Transverse colon (tissue), 4 donors: ENCODE results near the gene CDH13. TPM values are rescaled to one million over a fixed set of nuclear protein-coding genes. Genes with fewer than 3 reads are reported as not detected.

Source experiments
- DNase-seq: peaks from one replicate; pipeline ENCODE4 v3.0.0-alpha.2; 2019
- H3K27ac ChIP-seq, 4 donors: fragments of 200-600 bp; sonication (generic); 2 replicates each; pipeline ENCODE4 v1.5.1; 2016 to 2018; ENCODE audit warnings: inconsistent platforms in 4 of 4
- H3K27me3 ChIP-seq: fragments of 200-600 bp; sonication (generic); 2 replicates; pipeline ENCODE4 v1.5.1; 2017; ENCODE audit warnings: inconsistent platforms
- H3K36me3 ChIP-seq, 4 donors: fragments of 200-600 bp; sonication (generic); 2 replicates each; pipeline ENCODE4 v1.5.1; 2017 to 2019; ENCODE audit warnings: inconsistent platforms in 4 of 4
- H3K4me1 ChIP-seq, 4 donors: fragments of 200-600 bp; sonication (generic); 2 replicates each; pipeline ENCODE4 v1.5.1; 2017 to 2020; ENCODE audit warnings: inconsistent platforms in 4 of 4
- H3K4me3 ChIP-seq, 4 donors: fragments of 200-600 bp; sonication (generic); 1 replicate in 1 of 4; 2 replicates in 3 of 4; pipeline versions ENCODE4 v1.5.1 to v1.6.1; 2017 to 2019; ENCODE audit warnings: inconsistent platforms in 4 of 4
- H3K9me3 ChIP-seq, 2 donors: fragments of 200-600 bp; sonication (generic); 2 replicates each; pipeline ENCODE4 v1.5.1; 2017 to 2019; ENCODE audit warnings: inconsistent platforms in 2 of 2
- EP300 ChIP-seq: sonication (generic); formaldehyde crosslinking; IDR thresholded peaks from one replicate; pipeline ENCODE4 v1.6.1; 2017; ENCODE audit warnings: antibody characterized with exemption, low read depth
- POLR2A ChIP-seq: fragments of 450-650 bp; IDR thresholded peaks from one replicate; pipeline ENCODE4 v1.6.1; 2016; ENCODE audit warnings: antibody characterized with exemption, mild to moderate bottlenecking, moderate library complexity
- POLR2AphosphoS5 ChIP-seq, 3 donors: sonication (generic); formaldehyde crosslinking; IDR thresholded peaks; one replicate each; pipeline ENCODE4 v1.6.1; 2016; ENCODE audit warnings: antibody characterized with exemption in 3 of 3
- WGBS, 2 donors: methylation state at CpG; one replicate each; pipeline ENCODE4 v1.1.5; 2018; ENCODE audit warnings: low coverage in 1 of 2; 5-methylcytosine and 5-hydroxymethylcytosine counted together
- in situ Hi-C, 4 donors: fragments of 200-750 bp; cut with MboI; loops; one replicate each; pipeline versions ENCODE4 v1.15.0 to v1.15.1; 2017; ENCODE audit warnings: low sequenced_read_pairs in 3 of 4, low pct_ligation_motif_present in 1 of 4, low pct_unique_long_range_greater_than_20kb in 1 of 4
- intact Hi-C: fragments of 100-400 bp; cut with DNase I; formaldehyde crosslinking; loops from one replicate; pipeline ENCODE4 v1.15.1; 2023; ENCODE audit warnings: low total_unique reads
- total RNA-seq, 4 donors: library from RNA; depleted of rRNA; stranded (reverse); fragments of >200 nt; gene quantifications; one replicate each; pipeline ENCODE4 v1.1.0, GENCODE V29; 2016
- TF ChIP-seq, protein P1 (sequence below), 5 experiments: fragments of 200-600 bp in 3 of 5; fragments of 450-650 bp in 2 of 5; sonication (generic) in 3 of 5; IDR thresholded peaks; 1 replicate in 2 of 5; 2 replicates in 3 of 5; pipeline ENCODE4 v1.5.1; 2016 to 2017; ENCODE audit warnings: antibody characterized with exemption in 5 of 5, inconsistent platforms in 3 of 5, mild to moderate bottlenecking in 2 of 5, moderate library complexity in 1 of 5

The CDH13 gene
- total RNA-seq, 4 donors from 2014 or later, result 3.8 to 28.1 (median 5.8) TPM

DNA sequence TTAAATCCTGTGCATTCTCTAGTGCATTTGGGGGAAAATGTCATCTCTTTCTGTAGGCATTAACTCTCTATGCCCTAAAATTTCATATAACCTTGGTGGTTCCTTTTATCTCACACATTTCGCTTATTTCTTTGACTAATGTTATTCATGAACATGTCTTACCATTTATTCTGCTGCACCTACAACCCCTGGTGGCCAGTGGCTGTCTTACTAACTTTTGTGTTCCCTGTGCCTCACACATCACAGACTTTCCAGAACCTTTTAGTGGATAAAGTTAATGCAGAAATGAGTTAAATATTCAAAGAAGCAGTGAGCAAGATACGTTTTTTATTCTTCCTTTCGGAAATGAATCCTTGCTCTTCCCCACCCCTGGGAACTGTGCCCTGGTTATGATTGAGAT lies 111.9 kb downstream of the CDH13 start:
- intact Hi-C loops (no loop called here), in situ Hi-C loops (no loop called here)
- Histone ChIP-seq H3K36me3 (no peaks in the 10 kb centered on the region), H3K9me3 (no peaks in the 10 kb centered on the region), H3K27ac (no peak overlapping the region), H3K27me3 (no peaks in the 10 kb centered on the region), H3K4me1 (peaks cover 0 to 6% (median 0%) of the 10 kb centered on the region in 4 donors), H3K4me3 (no peak overlapping the region)
- no peak for TF ChIP-seq EP300
- TF ChIP-seq, protein P1, sequence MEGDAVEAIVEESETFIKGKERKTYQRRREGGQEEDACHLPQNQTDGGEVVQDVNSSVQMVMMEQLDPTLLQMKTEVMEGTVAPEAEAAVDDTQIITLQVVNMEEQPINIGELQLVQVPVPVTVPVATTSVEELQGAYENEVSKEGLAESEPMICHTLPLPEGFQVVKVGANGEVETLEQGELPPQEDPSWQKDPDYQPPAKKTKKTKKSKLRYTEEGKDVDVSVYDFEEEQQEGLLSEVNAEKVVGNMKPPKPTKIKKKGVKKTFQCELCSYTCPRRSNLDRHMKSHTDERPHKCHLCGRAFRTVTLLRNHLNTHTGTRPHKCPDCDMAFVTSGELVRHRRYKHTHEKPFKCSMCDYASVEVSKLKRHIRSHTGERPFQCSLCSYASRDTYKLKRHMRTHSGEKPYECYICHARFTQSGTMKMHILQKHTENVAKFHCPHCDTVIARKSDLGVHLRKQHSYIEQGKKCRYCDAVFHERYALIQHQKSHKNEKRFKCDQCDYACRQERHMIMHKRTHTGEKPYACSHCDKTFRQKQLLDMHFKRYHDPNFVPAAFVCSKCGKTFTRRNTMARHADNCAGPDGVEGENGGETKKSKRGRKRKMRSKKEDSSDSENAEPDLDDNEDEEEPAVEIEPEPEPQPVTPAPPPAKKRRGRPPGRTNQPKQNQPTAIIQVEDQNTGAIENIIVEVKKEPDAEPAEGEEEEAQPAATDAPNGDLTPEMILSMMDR (IDR thresholded peaks at IDR 0.05), result no peak
- no peak for TF ChIP-seq POLR2AphosphoS5 (IDR thresholded peaks at IDR 0.05)
- TF ChIP-seq POLR2A, result no peak
- WGBS, 2 donors, result 65 to 75% methylated on average over 3 of the region's 3 CpGs
- no peak for DNase-seq

DNA sequence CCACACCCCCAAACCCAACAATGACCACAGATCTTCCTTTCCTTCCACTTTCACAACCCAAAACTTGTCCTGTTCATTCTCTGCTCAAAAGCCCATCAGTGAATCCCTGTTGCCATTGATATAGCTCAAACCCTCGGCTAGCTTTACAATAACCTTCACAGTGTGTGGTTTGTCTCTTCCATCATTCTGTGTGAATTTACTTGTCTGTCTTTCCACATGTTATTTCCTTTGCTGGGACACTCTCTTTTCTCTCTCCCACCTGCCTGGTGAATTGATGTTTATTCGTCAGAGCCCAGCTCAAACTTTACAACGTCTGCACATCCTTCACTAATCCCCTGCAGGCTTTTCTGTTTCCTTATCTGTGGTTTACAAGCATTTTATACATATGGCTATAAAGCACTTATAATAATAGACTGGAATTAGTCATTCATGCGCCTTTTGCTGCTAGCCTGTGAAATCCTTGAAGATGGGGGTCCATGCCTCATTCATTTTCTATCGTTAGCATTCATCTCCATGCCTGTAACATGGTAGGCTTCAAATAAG lies 114.4 kb downstream of the CDH13 start:
- H3K27me3 ChIP-seq, result no peaks in the 10 kb centered on the region
- H3K36me3 ChIP-seq, result no peaks in the 10 kb centered on the region
- H3K4me1 ChIP-seq, result peaks cover 0 to 3% (median 0%) of the 10 kb centered on the region in 4 donors
- no peak for TF ChIP-seq EP300
- TF ChIP-seq, protein P1 (IDR thresholded peaks at IDR 0.05), result no peak
- H3K9me3 ChIP-seq, result no peaks in the 10 kb centered on the region
- H3K4me3 ChIP-seq, result no peak overlapping the region
- H3K27ac ChIP-seq, result no peak overlapping the region
- WGBS, 2 donors, result 45 to 52% methylated on average over 5 of the region's 5 CpGs
- in situ Hi-C loops (no loop called here), intact Hi-C loops (no loop called here)
- DNase-seq, result no peak

DNA sequence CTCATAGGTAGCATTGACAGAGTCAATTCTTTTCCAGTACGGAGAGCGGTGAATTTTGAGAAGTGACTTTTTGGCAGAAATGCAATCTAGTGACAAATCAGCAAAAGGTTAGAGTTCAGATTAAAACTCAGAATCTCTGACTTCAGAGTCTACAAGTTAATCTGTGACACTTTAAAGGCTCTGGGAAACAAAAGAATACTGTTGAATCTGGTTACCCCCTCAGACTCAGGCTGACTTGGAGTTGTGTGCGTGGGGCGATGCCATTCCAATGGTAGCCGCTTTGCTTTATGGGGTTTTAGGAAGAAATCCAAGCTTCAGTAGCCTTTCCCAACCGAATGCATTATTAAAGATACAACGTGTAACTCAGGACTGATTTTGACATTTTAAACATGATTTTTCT lies 118.2 kb downstream of the CDH13 start:
- no peak for TF ChIP-seq EP300
- TF ChIP-seq POLR2A, result no peak
- TF ChIP-seq POLR2AphosphoS5 (IDR thresholded peaks at IDR 0.05), result no peak
- in situ Hi-C loops, result no loop called here
- intact Hi-C loops, result no loop called here
- DNase-seq, result no peak
- Histone ChIP-seq H3K36me3 (no peaks in the 10 kb centered on the region), H3K4me1 (no peaks in the 10 kb centered on the region), H3K4me3 (no peak overlapping the region), H3K27me3 (no peaks in the 10 kb centered on the region), H3K9me3 (no peaks in the 10 kb centered on the region), H3K27ac (no peak overlapping the region)
- 79 to 91% methylated on average over 7 of the region's 7 CpGs for WGBS, 2 donors

DNA sequence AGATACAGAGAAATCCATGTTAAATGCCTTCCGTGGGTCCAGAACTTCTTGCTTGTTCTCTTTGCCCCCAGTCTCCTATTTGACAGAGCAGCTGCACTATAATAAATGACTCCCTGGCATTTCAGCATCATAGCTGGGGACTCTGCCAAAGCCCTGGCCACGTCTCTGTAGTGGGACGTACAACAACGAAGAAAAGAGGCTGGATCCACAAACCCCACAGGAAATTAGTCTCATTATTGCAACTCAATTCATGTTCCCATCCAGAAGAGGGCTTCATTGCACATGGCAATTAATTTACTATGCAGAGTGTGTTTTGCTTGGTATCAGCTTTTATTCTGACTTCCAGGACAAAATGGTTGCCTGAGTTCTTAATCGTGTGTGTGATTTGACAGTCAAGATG lies 121.3 kb downstream of the CDH13 start:
- intact Hi-C loops, result no loop called here
- no peak overlapping the region for H3K27ac ChIP-seq
- H3K4me3 ChIP-seq, result no peak overlapping the region
- no peaks in the 10 kb centered on the region for H3K9me3 ChIP-seq
- no peaks in the 10 kb centered on the region for H3K4me1 ChIP-seq
- TF ChIP-seq POLR2AphosphoS5 (IDR thresholded peaks at IDR 0.05), result no peak
- TF ChIP-seq, protein P1 (IDR thresholded peaks at IDR 0.05), result peak in 2 of 5 experiments; percentile 5 to 16
- DNase-seq, result no peak
- H3K36me3 ChIP-seq, result no peaks in the 10 kb centered on the region
- WGBS, 2 donors, result 57 to 59% methylated on average over 5 of the region's 5 CpGs
- in situ Hi-C loops, result no loop called here
- H3K27me3 ChIP-seq, result no peaks in the 10 kb centered on the region

DNA sequence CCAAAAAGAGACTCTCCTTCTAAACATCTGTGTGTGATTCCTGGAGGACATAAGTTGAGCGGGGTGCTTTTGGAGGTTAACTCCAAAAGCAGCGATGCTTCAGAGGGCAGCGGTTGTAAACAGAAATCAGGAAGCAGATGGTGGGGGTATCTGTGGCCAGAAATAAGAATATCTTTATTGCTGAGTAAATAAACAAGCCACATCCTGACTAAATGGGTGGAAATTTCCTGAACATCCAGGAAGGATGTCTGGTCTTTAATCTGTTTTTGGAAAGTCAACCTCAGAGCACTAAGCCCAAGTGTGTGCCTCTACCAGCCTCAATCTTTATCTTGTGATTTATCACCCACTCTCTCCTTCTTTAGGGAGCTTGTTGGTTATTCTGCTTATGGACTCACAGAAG lies 123.3 kb downstream of the CDH13 start:
- TF ChIP-seq EP300, result no peak
- no peak for TF ChIP-seq POLR2AphosphoS5 (IDR thresholded peaks at IDR 0.05)
- TF ChIP-seq, protein P1 (IDR thresholded peaks at IDR 0.05), result no peak
- TF ChIP-seq POLR2A, result no peak
- Histone ChIP-seq H3K4me1 (no peaks in the 10 kb centered on the region), H3K36me3 (no peaks in the 10 kb centered on the region), H3K27me3 (no peaks in the 10 kb centered on the region), H3K9me3 (no peaks in the 10 kb centered on the region), H3K27ac (no peak overlapping the region), H3K4me3 (no peak overlapping the region)
- intact Hi-C loops (no loop called here), in situ Hi-C loops (no loop called here)
- WGBS, 2 donors, result 53 to 63% methylated on average over 2 to 3 of the region's 3 CpGs
- DNase-seq, result no peak
